H9 (cell line): ENCODE measurements around the gene TACR2. TPM values are rescaled to one million over a fixed set of nuclear protein-coding genes. Genes with fewer than 3 reads are reported as not detected.

Experiments
- DNase-seq: peaks from one replicate; pipeline ENCODE4 v3.0.0-alpha.2; 2017
- H2AFZ ChIP-seq: one replicate; pipeline ENCODE4 v1.6.1; 2013; ENCODE audit warnings: mild to moderate bottlenecking, low read length, control low read depth, moderate library complexity
- H2AK5ac ChIP-seq: 2 replicates; pipeline ENCODE4 v1.6.1; 2013; ENCODE audit warnings: low read length, control low read depth, mixed read lengths; ENCODE audit not compliant: insufficient read length
- H2BK120ac ChIP-seq: one replicate; pipeline ENCODE4 v1.6.1; 2013; ENCODE audit warnings: low read depth, mild to moderate bottlenecking, low read length, control low read depth, inconsistent platforms; ENCODE audit not compliant: poor library complexity, severe bottlenecking
- H2BK12ac ChIP-seq: 2 replicates; pipeline ENCODE4 v1.6.1; 2013; ENCODE audit warnings: low read length, control low read depth, mixed read lengths, low read depth; ENCODE audit not compliant: insufficient read length
- H2BK15ac ChIP-seq: 2 replicates; pipeline ENCODE4 v1.6.1; 2013; ENCODE audit warnings: low read depth, low read length, control low read depth
- H2BK20ac ChIP-seq: one replicate; pipeline ENCODE4 v1.6.1; 2013; ENCODE audit warnings: low read depth, mild to moderate bottlenecking, low read length, control low read depth, inconsistent platforms; ENCODE audit not compliant: poor library complexity, severe bottlenecking
- H2BK5ac ChIP-seq: 2 replicates; pipeline ENCODE4 v1.6.1; 2013; ENCODE audit warnings: low read length, control low read depth, mixed read lengths; ENCODE audit not compliant: insufficient read length
- H3K14ac ChIP-seq: 2 replicates; pipeline ENCODE4 v1.6.1; 2013; ENCODE audit warnings: low read length, control low read depth; ENCODE audit not compliant: insufficient read depth
- H3K18ac ChIP-seq: 2 replicates; pipeline ENCODE4 v1.6.1; 2013; ENCODE audit warnings: low read depth, mild to moderate bottlenecking, mixed read lengths, low read length, control low read depth; ENCODE audit not compliant: insufficient read length
- H3K23ac ChIP-seq: 2 replicates; pipeline ENCODE4 v1.6.1; 2013; ENCODE audit warnings: low read length, control low read depth, mixed read lengths, low read depth; ENCODE audit not compliant: insufficient read length
- H3K23me2 ChIP-seq: 2 replicates; pipeline ENCODE4 v1.6.1; 2013; ENCODE audit warnings: low read depth, mild to moderate bottlenecking, mixed read lengths, low read length, control low read depth; ENCODE audit not compliant: insufficient read length, poor library complexity, severe bottlenecking
- H3K27ac ChIP-seq: 2 replicates; pipeline ENCODE4 v1.5.1; 2013; ENCODE audit warnings: low read length, control low read depth, mixed read lengths, low read depth; ENCODE audit not compliant: insufficient read length
- H3K27me3 ChIP-seq: 2 replicates; pipeline ENCODE4 v1.6.1; 2013; ENCODE audit warnings: low read length, control low read depth, inconsistent platforms; ENCODE audit not compliant: insufficient read depth
- H3K4ac ChIP-seq: 2 replicates; pipeline ENCODE4 v1.6.1; 2013; ENCODE audit warnings: low read depth, mild to moderate bottlenecking, control low read depth, inconsistent platforms, low read length, moderate library complexity
- H3K4me1 ChIP-seq: 2 replicates; pipeline ENCODE4 v1.6.1; 2013; ENCODE audit warnings: low read length, control low read depth, inconsistent platforms; ENCODE audit not compliant: insufficient read depth
- H3K4me2 ChIP-seq: 2 replicates; pipeline ENCODE4 v1.6.1; 2013; ENCODE audit warnings: low read length, control low read depth, mixed read lengths; ENCODE audit not compliant: insufficient read length, insufficient read depth
- H3K56ac ChIP-seq: 2 replicates; pipeline ENCODE4 v1.6.1; 2013; ENCODE audit warnings: low read depth, mild to moderate bottlenecking, mixed read lengths, low read length, control low read depth; ENCODE audit not compliant: insufficient read length
- H3K79me1 ChIP-seq: 2 replicates; pipeline ENCODE4 v1.6.1; 2013; ENCODE audit warnings: low read depth, mild to moderate bottlenecking, moderate library complexity, low read length, control low read depth, inconsistent platforms; ENCODE audit not compliant: insufficient read depth, poor library complexity, severe bottlenecking
- H3K79me2 ChIP-seq: 2 replicates; pipeline ENCODE4 v1.6.1; 2013; ENCODE audit warnings: low read length, control low read depth, inconsistent platforms; ENCODE audit not compliant: insufficient read depth
- H3K9ac ChIP-seq: 2 replicates; pipeline ENCODE4 v1.6.1; 2013; ENCODE audit warnings: low read length, control low read depth, mixed read lengths; ENCODE audit not compliant: insufficient read length; ENCODE audit errors: extremely low read depth
- H3K9me3 ChIP-seq: one replicate; pipeline ENCODE4 v1.6.1; 2013; ENCODE audit warnings: low read depth, low read length, inconsistent platforms; ENCODE audit not compliant: control insufficient read depth
- H3T11ph ChIP-seq: one replicate; pipeline ENCODE4 v1.6.1; 2013; ENCODE audit warnings: mild to moderate bottlenecking, low read length, control low read depth, inconsistent platforms
- H4K20me1 ChIP-seq: one replicate; pipeline ENCODE4 v1.6.1; 2013; ENCODE audit not compliant: control insufficient read depth, insufficient read length, insufficient read depth
- H4K5ac ChIP-seq: 2 replicates; pipeline ENCODE4 v1.6.1; 2013; ENCODE audit warnings: low read depth, mild to moderate bottlenecking, mixed read lengths, low read length, control low read depth; ENCODE audit not compliant: insufficient read length
- H4K8ac ChIP-seq: replicated peaks from 2 replicates; pipeline ENCODE4 v1.6.1; 2013; ENCODE audit warnings: low read length, control low read depth, mixed read lengths, low read depth; ENCODE audit not compliant: insufficient read length
- H4K91ac ChIP-seq: 2 replicates; pipeline ENCODE4 v1.6.1; 2013; ENCODE audit warnings: low read depth, mild to moderate bottlenecking, moderate library complexity, mixed read lengths, low read length, control low read depth; ENCODE audit not compliant: insufficient read length
- H3K27ac Mint-ChIP-seq, 3 experiments: 2 replicates in 2 of 3; 3 replicates in 1 of 3; pipeline ENCODE4 v1.8.0; 2020 to 2021; ENCODE audit warnings: mixed read lengths in 3 of 3, mild to moderate bottlenecking in 1 of 3, moderate library complexity in 1 of 3
- H3K27me3 Mint-ChIP-seq: 2 replicates; pipeline ENCODE4 v1.8.0; 2021; ENCODE audit warnings: low read depth, mild to moderate bottlenecking, moderate library complexity, mixed read lengths
- H3K36me3 Mint-ChIP-seq, 3 experiments: 2 replicates in 2 of 3; 3 replicates in 1 of 3; pipeline ENCODE4 v1.8.0; 2020 to 2021; ENCODE audit warnings: low read depth in 3 of 3, mixed read lengths in 3 of 3; ENCODE audit not compliant: insufficient read depth in 1 of 3
- H3K4me1 Mint-ChIP-seq, 2 experiments: 2 replicates each; pipeline ENCODE4 v1.8.0; 2020; ENCODE audit warnings: mixed read lengths in 2 of 2
- H3K4me3 Mint-ChIP-seq, 2 experiments: 2 replicates in 1 of 2; 3 replicates in 1 of 2; pipeline ENCODE4 v1.8.0; 2020 to 2021; ENCODE audit warnings: mild to moderate bottlenecking in 2 of 2, mixed read lengths in 2 of 2, moderate library complexity in 1 of 2
- H3K9me3 Mint-ChIP-seq, 2 experiments: 2 replicates in 1 of 2; 3 replicates in 1 of 2; pipeline ENCODE4 v1.8.0; 2020; ENCODE audit warnings: mild to moderate bottlenecking in 2 of 2, mixed read lengths in 2 of 2, moderate library complexity in 1 of 2
- WGBS: extraction: QIAGEN DNeasy Blood & Tissue Kit; methylation state at CpG from one replicate; pipeline ENCODE4 v1.1.7; 2013; ENCODE audit warnings: missing lambda C conversion rate, low lambda C conversion rate, mixed read lengths; ENCODE audit not compliant: insufficient read length; ENCODE audit errors: extremely low coverage; 5-methylcytosine and 5-hydroxymethylcytosine counted together
- total RNA-seq: library from RNA; stranded (reverse); gene quantifications from 2 replicates; pipeline ENCODE4 v1.2.1, GENCODE V29; 2021
- TF ChIP-seq, protein P1 (sequence below): fragments of 200-600 bp; sonication (generic); conservative IDR thresholded peaks from 3 replicates; pipeline ENCODE4 v1.8.0; 2021; ENCODE audit warnings: antibody characterized with exemption, mild to moderate bottlenecking

The TACR2 gene
- total RNA-seq, 1 experiment from 2014 or later: not detected

DNA sequence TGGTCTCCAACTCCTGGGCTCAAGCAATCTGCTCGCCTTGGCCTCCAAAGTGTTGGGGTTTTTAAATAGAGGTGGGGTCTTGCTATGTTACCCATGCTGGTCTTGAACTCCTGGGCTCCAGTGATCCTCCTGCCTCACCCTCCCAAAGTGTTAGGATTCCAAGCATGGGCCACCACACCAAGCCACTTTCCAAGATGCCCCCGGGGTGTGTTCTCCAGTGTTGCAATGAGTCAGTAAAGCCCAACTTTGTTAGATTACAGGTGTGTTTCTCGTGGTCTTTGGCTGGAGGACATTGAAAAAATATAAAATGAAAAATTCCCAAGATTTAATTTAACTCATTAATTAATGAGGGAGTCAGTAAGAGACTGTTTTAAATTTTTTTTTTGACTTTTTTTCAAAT, 29.2 kb downstream of the TACR2 start:
- no peak for DNase-seq

More for the DNA sequence above, 29.2 kb downstream of the TACR2 start:
- H3K27ac Mint-ChIP-seq: no peak overlapping the region; a peak in 1 of 7 replicates
- H3K4me3 Mint-ChIP-seq: no peak overlapping the region
- no peaks in the 10 kb centered on the region for H3K9me3 ChIP-seq
- no peaks in the 10 kb centered on the region for H3K79me1 ChIP-seq
- no peak overlapping the region for H3K14ac ChIP-seq
- H3K4me1 Mint-ChIP-seq: peaks cover 33 to 34% of the 10 kb centered on the region in 2 experiments
- H3K27ac ChIP-seq: no peak overlapping the region
- H2BK15ac ChIP-seq: no peak overlapping the region
- H4K5ac ChIP-seq: no peak overlapping the region
- no peaks in the 10 kb centered on the region for H3K79me2 ChIP-seq
- no peak overlapping the region for H2BK120ac ChIP-seq
- no peak overlapping the region for H4K91ac ChIP-seq
- H4K8ac ChIP-seq: no peak overlapping the region
- peaks cover 61 to 78% (median 62%) of the 10 kb centered on the region in 3 experiments for H3K36me3 Mint-ChIP-seq
- H2BK12ac ChIP-seq: no peak overlapping the region
- no peak overlapping the region for H3K4ac ChIP-seq
- no peak overlapping the region for H2BK5ac ChIP-seq
- no peaks in the 10 kb centered on the region for H3K9me3 Mint-ChIP-seq
- H3T11ph ChIP-seq: no peak overlapping the region
- peaks cover 16% of the 10 kb centered on the region; the same call in 1 of the 2 replicates for H3K4me1 ChIP-seq
- H3K23ac ChIP-seq: no peak overlapping the region
- H4K20me1 ChIP-seq: no peaks in the 10 kb centered on the region
- H3K23me2 ChIP-seq: no peaks in the 10 kb centered on the region
- no peak overlapping the region for H3K56ac ChIP-seq
- H2AFZ ChIP-seq: no peak overlapping the region
- no peak overlapping the region for H3K9ac ChIP-seq
- no peak overlapping the region for H3K18ac ChIP-seq
- no peaks in the 10 kb centered on the region for H3K27me3 ChIP-seq
- no peaks in the 10 kb centered on the region for H3K27me3 Mint-ChIP-seq
- WGBS: no CpG with 5 or more reads among the region's 3 CpGs
- H3K4me2 ChIP-seq: no peak overlapping the region
- TF ChIP-seq, protein P1, sequence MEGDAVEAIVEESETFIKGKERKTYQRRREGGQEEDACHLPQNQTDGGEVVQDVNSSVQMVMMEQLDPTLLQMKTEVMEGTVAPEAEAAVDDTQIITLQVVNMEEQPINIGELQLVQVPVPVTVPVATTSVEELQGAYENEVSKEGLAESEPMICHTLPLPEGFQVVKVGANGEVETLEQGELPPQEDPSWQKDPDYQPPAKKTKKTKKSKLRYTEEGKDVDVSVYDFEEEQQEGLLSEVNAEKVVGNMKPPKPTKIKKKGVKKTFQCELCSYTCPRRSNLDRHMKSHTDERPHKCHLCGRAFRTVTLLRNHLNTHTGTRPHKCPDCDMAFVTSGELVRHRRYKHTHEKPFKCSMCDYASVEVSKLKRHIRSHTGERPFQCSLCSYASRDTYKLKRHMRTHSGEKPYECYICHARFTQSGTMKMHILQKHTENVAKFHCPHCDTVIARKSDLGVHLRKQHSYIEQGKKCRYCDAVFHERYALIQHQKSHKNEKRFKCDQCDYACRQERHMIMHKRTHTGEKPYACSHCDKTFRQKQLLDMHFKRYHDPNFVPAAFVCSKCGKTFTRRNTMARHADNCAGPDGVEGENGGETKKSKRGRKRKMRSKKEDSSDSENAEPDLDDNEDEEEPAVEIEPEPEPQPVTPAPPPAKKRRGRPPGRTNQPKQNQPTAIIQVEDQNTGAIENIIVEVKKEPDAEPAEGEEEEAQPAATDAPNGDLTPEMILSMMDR: no peak
- no peak overlapping the region for H2BK20ac ChIP-seq
- H2AK5ac ChIP-seq: no peak overlapping the region
